Measurements from ENCODE around the gene STXBP2.

STXBP2 gene

GRCh38 chr19:7632340-7633203, 4.3 kb upstream of the STXBP2 start:
- DNase-seq (ENCODE audit: low read depth in 2 of 2), result no peak

- DNase-seq (ENCODE audit: low read depth in 2 of 2), result no peak
Observed at GRCh38 chr19:7633698-7634097, 3.2 kb upstream of the STXBP2 start, which contains the start of gene PCP2. Gene PCP2 (minus strand): TSS chr19:7633719. CDS start chr19:7633457, 262 bp downstream.

GRCh38 chr19:7635670-7636069, 1.2 kb upstream of the STXBP2 start:
- no peak for DNase-seq (ENCODE audit: low read depth in 2 of 2)

- DNase-seq (ENCODE audit: low read depth in 2 of 2), result no peak
Observed at GRCh38 chr19:7636317-7636690, 606 bp upstream of the STXBP2 start.

- DNase-seq (ENCODE audit: low read depth in 2 of 2), result no peak
Observed at GRCh38 chr19:7637374-7638256, 705 bp downstream of the STXBP2 start.

- DNase-seq (ENCODE audit: low read depth in 2 of 2), result no peak
Observed at GRCh38 chr19:7638802-7639465, 2.0 kb downstream of the STXBP2 start.

GRCh38 chr19:7639863-7640348, 3.0 kb downstream of the STXBP2 start:
- no peak for DNase-seq (ENCODE audit: low read depth in 2 of 2)

- DNase-seq (ENCODE audit: low read depth in 2 of 2), result no peak
Observed at GRCh38 chr19:7640803-7641202, 3.9 kb downstream of the STXBP2 start.

GRCh38 chr19:7641290-7642276, 4.7 kb downstream of the STXBP2 start:
- DNase-seq (ENCODE audit: low read depth in 2 of 2), result no peak

GRCh38 chr19:7642295-7643030, 5.6 kb downstream of the STXBP2 start:
- no peak for DNase-seq (ENCODE audit: low read depth in 2 of 2)

GRCh38 chr19:7643031-7643415, 6.1 kb downstream of the STXBP2 start:
- no peak for DNase-seq (ENCODE audit: low read depth in 2 of 2)

- peak in 1 of 2 donors; percentile 27 for DNase-seq (ENCODE audit: low read depth in 2 of 2)
Observed at GRCh38 chr19:7643629-7644549, 7.0 kb downstream of the STXBP2 start.

GRCh38 chr19:7644550-7644877, 7.6 kb downstream of the STXBP2 start:
- DNase-seq (ENCODE audit: low read depth in 2 of 2), result no peak

GRCh38 chr19:7645163-7645562, 8.3 kb downstream of the STXBP2 start:
- DNase-seq (ENCODE audit: low read depth in 2 of 2), result no peak

- DNase-seq (ENCODE audit: low read depth in 2 of 2), result no peak
Observed at GRCh38 chr19:7645656-7646425, 8.9 kb downstream of the STXBP2 start.

GRCh38 chr19:7646426-7646700, 9.5 kb downstream of the STXBP2 start:
- no peak for DNase-seq (ENCODE audit: low read depth in 2 of 2)

GRCh38 chr19:7647156-7647555, 10.2 kb downstream of the STXBP2 start:
- DNase-seq (ENCODE audit: low read depth in 2 of 2), result no peak

GRCh38 chr19:7648265-7649014, 11.5 kb downstream of the STXBP2 start:
- no peak for DNase-seq (ENCODE audit: low read depth in 2 of 2)

Measured in stimulated activated CD4-positive, alpha-beta T cell treated with anti-CD3 and anti-CD28 coated beads, Interleukin-15, amount 100 ng/mL, for 48 hours (primary cell).